NCI-H460 (cell line): ENCODE measurements around the gene RBPMS2. TPM values are rescaled to one million over a fixed set of nuclear protein-coding genes. Genes with fewer than 3 reads are reported as not detected.
"Not testable (repeated sequence)": the region's sequence is repeated elsewhere in the genome, so short reads cannot be mapped to it uniquely, and the experiment has no call there.

Source experiments
- DNase-seq: peaks from one replicate; pipeline ENCODE4 v3.0.0-alpha.2; 2016; ENCODE audit warnings: low read depth; ENCODE audit errors: extremely low read depth
- total RNA-seq: library from RNA; depleted of rRNA; stranded (reverse); fragments of >200 nt; shearing (Covaris generic); gene quantifications from 2 replicates; pipeline ENCODE4 v1.2.3, GENCODE V29; 2014

Gene RBPMS2
- total RNA-seq, 1 experiment from 2014 or later: 0.54 TPM

DNA sequence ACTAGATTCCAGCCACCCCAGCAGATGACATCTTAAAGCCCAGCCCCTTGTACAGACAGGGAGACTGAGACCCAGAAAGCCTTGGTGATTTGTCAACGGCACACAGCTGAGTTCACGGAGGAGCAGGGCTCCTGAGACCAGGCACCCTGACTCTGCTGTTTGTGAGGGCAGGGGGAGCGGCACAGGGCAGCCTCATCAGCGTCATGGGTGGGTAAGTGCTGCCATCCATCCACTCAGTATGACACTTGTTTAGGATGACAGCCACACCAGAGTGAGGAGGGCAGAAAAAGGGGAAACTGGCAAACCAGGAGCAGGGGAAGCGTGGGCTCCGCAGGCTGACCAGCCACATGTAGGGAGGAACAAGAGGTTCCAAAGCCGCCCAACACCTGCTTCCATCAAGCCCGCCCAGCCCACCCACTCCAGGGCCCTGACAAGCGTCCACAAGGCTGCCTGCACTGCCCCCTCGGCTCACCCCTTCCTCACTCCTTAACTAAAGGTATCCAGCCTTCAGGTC is 19.9 kb downstream of the RBPMS2 start:
- no peak for DNase-seq

DNA sequence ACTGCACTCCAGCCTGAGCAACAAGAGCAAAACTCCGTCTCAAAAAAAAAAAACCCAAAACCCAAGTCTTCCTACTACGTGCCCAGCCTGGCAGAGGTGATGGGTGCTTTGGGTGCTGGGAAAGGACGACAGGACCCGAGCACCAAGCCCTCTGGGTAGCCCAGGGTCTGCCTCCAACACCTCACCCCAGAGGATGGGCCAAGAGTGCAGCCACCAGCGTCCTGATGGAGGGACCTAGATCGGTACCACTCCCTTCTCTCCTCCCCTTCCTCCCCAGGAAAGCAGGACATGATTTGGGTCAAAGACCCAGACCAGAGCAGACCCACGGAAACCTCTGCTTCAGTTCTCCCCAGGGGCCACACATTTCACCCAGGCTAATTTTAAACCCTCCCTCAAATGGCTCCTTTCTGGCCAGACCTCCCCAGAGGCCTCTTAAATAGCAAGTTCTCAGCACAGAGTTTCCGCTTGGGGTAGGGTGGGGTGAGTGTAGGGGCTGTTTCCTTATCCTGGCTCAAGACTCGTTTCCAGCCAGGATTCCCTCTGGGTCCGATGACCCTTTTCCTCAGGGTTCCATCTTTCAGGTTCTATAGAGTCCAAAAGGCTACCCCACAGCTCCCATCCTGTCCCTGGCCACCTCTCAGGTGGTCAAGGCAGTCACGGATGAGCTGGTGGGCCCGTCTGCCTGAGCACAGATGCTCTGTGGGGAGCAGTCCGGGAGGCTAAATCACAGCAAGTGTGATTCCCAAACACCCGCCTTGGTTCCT is 20.5 kb downstream of the RBPMS2 start:
- DNase-seq: no peak

DNA sequence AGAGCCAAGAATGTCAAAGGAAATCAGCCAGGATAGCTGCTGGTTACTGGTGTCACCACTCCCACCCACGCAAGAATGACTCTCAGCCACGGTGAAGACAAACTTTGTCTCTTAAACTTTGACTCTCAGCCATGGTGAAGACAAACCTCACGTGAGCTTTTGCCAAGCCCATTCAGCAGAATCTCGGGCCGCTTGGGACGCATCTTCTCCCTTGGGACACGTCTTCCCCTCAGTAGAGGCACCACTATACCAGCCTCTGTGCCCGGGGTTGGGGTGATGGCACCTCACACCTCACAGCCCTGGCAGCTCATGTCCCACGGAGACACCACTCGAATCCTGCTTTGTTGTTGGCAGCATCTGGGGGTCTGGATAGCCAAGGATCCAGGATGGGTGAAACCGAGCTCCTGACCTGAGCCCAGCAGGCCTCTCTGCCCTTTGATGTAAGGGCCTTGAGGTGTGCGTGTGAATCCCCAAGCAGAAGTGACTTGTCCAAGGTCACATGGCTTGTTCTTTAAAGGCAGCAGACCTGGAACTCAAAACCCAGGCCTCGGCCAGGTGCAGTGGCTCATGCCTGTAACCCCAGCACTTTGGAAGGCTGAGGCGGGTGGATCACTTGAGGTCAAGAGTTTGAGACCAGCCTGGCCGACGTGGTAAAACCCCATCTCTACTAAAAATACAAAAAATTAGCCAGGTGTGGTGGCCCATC is 21.8 kb downstream of the RBPMS2 start:
- no peak for DNase-seq

- DNase-seq: no peak
Measured at GRCh38 chr15:64751464-64751863, 23.9 kb downstream of the RBPMS2 start.

- no peak for DNase-seq
Measured at GRCh38 chr15:64749999-64750657, 25.3 kb downstream of the RBPMS2 start.

GRCh38 chr15:64749167-64749566 is 26.2 kb downstream of the RBPMS2 start:
- DNase-seq: no peak

DNA sequence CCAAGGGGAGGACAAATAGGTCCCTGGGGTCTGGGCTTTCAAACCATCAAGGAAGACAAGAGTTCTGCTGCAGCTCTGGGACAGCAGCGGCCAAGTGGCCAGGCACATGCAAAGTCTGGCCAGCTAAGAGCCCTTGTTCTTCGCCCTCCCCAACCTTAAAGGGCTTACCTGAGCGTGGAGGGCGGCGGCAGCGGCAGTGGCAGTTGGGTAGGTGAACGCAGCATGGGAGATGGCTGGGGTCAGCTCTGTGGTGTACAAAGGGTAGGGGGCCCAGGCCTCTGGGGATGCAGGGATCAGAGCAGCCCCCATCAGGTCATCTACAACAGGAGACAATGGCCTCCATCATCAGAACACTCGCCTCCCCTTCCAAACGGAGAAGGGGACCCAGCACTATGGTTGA is 27.1 kb downstream of the RBPMS2 start:
- no peak for DNase-seq

DNA sequence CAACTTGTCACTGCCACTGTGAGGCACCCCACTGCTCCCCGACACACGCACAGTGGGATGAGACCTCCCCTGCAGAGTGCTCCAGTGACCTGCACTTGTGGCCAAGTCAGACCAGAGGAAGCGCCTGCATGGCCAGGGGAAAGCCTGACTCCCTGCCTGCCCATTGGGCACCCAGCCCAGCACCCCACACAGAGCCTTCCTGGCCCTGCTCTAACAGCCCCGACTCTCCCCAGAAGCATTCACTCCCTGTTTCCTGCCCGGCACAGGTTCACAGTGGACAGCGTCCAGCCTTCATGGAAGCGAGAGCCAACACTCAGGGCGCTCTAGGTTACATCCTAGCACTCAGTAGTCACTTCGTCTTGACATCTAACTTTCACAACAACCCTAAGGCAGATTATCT is 27.8 kb downstream of the RBPMS2 start:
- no peak for DNase-seq

- no peak for DNase-seq
Measured at GRCh38 chr15:64746921-64747320, 28.5 kb downstream of the RBPMS2 start.

- no peak for DNase-seq
Measured at GRCh38 chr15:64746356-64746755, 29.0 kb downstream of the RBPMS2 start.

DNA sequence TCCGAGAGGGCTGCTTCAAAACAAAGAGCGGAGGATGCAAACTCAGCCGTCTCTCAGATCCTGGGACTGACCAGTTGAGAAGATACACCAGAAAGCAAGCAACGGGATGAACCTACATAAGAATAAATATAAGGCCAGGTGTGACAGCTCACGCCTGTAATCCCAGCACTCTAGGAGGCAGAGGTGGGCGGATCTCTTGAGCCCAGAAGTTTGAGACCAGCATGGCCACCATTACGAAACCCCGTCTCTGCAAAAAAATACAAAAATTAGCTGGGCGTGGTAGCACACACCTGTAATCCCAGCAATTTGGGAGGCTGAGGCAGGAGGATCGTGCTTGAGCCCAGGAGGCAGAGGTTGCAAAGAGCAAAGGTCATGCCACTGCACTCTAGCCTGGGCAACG is 31.7 kb downstream of the RBPMS2 start:
- no peak for DNase-seq

GRCh38 chr15:64742921-64743320 is 32.5 kb downstream of the RBPMS2 start:
- no peak for DNase-seq

DNA sequence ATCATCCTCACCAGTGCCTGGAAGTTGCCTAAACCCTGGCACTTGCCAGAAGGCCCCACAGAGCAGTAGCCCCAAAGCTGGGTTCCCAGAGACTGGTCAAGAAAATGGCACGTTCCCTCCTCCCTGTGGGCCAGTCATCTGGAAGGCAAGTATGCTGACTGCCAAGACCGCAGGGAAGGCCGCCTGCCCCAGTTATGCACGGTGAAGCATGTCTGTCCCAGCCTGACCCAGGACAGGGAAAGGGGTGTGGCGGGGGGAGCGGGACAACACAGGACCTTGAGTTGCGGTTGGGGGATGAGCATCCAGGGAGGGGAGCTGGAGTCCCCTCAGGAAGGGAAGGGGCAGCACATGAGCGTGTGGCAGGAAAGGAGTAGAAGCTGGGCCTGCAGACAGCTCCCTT is 33.0 kb downstream of the RBPMS2 start:
- no peak for DNase-seq

GRCh38 chr15:64741708-64742107 is 33.7 kb downstream of the RBPMS2 start:
- not testable (repeated sequence) for DNase-seq

- DNase-seq: peak; percentile 14
Measured at GRCh38 chr15:64740311-64741170, 34.8 kb downstream of the RBPMS2 start.

- DNase-seq: no peak
Measured at GRCh38 chr15:64739577-64740143, 35.7 kb downstream of the RBPMS2 start.

GRCh38 chr15:64739156-64739555 is 36.2 kb downstream of the RBPMS2 start:
- DNase-seq: no peak

- DNase-seq: no peak
Measured at GRCh38 chr15:64738226-64739095, 36.9 kb downstream of the RBPMS2 start.

DNA sequence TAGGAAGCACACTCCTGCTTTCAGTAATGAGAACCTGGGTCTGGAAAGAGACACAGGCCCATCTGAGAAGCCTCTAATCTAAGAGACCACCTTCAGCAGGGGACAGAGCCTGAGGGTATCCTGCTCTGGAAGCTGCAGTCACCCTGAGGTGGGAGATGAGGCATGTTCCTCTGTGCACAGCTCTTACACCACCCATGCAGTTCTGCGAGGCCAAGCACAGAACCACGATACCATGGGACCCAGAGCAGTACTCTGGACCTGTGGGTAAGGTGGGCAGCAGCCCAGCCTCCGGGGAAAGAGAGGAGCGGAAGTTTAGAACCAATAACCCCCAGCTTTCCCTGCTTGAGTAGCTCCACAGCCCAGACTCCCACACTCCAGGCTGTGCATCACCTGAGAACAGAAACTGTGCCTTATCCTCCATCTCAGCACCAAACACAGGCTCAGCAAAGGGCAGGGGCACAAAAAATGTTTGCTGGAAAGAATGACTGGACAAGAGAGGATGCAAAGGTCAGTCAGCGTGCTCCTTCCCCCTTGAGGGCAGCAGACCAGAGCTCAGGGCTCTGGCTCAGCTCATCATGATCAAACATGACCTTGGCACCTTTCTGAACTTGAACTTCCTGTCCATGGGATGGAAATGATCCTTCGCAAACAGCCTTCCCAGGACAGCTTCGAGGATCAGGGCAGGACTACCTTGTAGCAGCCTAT is 43.1 kb downstream of the RBPMS2 start:
- no peak for DNase-seq
